HG03521 (cell line): Measurements from ENCODE around the gene WNT3A.

Source experiments
- ATAC-seq: cut with Tn5 transposase; IDR thresholded peaks from one replicate; pipeline ENCODE4 v1.9.1; 2021; ENCODE audit warnings: mild to moderate bottlenecking, moderate library complexity; ENCODE audit not compliant: unreplicated experiment

Gene WNT3A

GRCh38 chr1:228030451-228031201, 23.8 kb downstream of the WNT3A start:
- ATAC-seq = no peak

DNA sequence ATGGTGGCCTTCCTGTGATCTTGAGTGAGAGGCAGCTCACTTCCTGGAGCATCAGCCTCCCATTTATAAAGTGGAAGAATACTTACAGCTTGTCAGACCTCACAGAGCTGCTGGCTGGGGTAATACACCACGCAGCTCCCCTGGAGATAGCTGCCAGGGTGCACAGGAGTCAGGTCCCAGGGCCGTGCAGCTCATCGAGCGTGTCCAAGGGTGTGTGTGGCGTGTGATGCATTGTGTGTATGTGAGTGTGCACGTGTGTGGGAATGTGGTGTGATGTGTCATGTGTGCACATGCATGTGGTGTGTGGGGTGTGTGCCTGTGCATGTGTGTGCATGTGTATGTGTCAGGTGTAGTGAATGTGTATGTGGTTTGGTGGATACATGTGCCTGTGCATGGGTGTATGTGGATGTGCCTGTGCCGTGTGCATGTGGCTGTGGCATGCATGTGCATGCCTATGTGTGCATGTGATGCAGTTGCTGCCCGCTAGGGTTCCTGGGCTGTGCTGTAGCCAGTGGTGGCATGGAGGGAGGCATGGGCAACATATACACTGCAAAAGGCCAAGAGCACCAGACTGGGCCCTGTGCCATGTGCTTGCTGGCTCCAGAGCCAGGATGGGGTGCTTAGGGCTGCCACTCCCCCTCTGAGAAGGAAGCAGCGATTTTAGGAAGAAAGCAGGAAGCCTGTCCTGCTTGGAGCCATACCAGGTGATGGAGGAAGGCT, 24.6 kb downstream of the WNT3A start:
- no peak for ATAC-seq

GRCh38 chr1:228032041-228032440, 25.2 kb downstream of the WNT3A start:
- ATAC-seq = no peak

DNA sequence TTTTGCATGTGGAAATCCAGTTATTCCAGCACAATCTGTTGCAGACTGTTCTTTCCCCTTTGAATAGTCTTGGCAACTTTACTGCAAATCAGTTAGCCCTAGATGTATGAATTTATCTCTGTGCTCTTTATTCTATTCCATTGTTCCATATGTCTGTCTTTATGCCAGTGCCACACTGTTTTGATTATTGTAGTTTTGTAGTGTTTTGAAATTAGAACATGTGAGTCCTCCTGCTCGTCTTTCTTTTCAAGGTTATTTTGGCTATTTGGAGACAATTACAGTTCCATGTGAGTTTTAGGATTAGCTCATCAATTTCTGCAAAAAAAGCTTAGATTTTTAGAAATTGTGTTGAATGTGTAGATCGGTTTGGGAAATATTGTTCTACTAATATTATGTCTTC, 26.6 kb downstream of the WNT3A start:
- ATAC-seq = no peak

- no peak for ATAC-seq
Observed at GRCh38 chr1:228034954-228035837, 28.4 kb downstream of the WNT3A start.

DNA sequence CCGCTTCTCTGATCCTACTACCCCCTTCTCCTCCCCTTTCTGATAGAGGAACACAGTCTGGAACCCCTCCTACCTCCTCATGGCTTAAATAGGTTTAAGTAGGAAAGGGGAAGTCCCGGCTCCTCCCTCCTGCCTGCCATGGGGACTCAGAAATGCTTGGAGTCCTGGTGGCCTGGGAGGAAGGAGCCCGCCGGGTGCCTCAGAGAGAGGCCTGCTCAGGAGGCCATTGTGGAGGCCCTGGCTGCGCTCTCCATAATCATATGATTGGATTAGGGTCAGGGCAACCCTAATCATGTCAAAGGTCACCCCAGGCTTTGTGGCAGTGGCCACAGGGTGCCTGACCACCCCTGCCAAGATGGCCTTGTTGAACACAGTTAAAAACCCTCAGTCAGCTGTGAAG, 29.0 kb downstream of the WNT3A start:
- ATAC-seq = no peak

GRCh38 chr1:228036701-228037231, 30.0 kb downstream of the WNT3A start:
- no peak for ATAC-seq

DNA sequence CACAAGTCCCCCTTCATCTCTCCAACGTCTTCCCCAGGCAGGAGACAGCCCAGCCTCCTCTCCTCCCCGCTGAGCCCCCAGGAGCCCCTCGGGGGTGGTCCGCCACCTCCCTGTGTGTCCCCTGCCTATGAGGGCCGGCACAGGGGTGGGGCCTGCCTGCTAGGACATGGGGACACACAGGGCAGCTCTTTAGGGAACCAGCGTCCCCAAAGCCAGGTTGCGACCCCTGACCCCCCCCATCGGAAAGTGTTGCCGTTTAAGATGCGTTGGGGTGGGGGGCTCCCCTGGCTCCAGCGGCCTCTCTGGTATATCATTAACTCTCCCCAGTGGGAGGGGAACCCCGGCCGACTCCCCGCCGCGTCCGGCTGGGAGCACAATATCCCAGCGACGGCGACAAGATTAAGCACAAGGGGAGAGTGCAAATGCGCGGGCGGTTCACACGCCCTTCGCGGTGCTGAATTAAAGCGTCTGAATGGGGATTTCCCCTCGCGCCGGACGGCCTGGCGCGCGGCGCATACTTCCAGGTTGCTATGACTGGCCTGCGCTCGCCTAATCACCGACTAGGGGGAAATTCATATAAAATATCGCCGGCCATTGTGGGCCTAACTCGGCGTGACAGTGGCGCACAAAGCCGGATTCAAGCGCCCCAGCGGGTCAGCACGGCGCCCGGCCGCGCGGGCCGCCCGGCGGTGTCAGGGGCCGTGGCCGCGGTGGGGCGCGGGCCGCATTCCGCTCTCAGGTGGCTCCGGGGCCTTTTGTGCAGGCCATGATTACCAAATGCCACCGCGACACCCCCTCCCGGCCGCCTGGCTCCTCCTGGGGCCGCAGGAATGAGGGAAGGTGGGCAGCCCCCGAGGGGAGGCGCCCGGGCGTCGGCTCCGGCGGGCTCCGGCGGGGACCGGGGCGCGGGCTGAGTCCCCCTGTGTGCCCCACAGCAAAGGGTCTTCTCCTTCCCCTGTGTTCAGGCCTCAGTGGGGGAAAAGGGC, 30.9 kb downstream of the WNT3A start:
- ATAC-seq = peak; percentile 72

DNA sequence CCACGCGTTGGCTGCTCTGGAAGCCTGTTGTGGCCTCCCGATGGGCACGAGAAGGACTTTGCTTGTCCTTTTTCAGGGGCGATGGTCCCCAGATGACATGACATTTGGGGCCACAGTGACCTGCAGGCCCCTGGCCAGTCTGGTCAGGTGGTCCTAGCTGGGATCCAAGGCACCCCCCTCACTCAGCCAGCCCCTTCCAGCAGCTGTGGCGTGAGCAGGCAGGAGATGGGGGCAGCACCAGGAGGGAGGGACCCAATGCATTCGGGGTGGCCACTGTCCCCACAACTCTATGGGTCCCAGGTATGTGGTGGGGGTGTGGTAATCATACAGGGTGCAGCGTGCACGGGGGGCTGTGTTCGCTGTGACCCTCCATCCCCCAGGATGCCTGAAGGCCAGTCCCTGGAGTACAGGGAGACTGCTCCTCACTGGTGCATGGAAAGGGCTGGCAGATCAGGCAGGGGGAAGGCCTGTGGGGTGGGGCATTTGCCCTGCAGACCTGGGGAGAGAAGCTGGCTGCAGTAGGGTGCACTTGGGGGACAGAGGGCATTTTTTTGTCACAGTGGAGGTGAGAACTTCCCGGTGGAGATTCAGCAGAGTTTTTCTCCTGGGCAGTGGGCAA, 31.7 kb downstream of the WNT3A start:
- no peak for ATAC-seq

DNA sequence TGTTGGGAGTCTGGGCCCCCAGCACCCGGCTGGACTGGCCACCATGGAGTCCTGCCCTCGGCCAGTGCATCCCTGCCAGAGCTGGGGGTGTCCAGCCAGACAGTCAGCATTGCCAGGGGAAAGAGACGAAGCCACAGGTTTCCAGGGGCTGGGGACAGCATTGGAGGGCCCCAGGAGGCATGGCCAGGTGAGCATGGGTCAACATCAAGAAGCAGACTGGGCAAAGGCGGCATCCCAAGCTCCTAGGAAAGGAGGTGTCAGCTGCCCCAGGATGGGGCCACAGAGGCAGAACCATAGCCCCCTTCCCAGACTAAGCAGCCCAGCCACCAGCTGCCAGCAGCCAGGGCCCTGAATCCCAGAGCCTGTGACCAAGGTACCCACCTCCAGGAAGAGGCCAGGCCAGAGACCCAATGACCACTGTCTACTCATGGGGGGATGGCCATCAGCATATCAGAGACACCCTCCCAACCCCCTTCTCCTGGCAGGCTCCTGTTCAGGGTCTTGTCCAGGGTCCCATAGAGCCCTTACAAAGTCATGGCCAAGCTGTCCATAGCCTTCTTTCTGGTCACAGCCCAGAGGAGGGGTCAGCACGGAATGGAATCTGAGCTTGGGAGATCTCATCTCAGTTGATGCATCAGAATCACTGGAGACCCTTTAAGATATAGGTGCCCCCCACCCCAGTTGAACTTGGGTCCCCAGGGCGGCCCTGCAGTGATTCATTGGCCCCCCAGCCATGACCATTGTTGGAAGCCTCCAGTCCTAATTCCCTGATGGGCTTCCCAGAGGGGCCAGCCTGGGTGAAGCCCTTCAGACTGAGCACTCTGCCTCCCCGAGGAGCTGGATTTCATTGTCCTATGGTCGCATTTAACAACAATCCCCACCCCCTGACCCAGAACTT, 32.5 kb downstream of the WNT3A start:
- ATAC-seq = no peak

- ATAC-seq = no peak
Observed at GRCh38 chr1:228039986-228040385, 33.2 kb downstream of the WNT3A start.

DNA sequence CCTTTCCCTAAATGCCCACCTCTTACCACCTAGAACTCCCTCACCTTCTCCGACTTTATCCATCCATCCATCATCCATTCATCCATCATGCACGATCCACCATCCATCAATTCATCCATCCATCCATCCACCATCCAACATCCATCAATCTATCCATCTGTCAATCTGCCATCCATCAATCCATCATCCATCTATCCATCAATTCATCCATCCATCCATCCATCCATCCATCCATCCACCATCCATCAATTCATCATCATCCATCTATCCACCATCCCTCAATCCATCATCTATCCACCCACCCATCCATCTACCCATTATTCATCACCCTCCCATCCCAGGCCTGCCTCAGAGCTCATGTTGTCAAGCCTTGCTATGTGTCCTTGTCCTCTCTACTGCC, 34.5 kb downstream of the WNT3A start:
- no peak for ATAC-seq

GRCh38 chr1:228042508-228042907, 35.7 kb downstream of the WNT3A start:
- no peak for ATAC-seq

- no peak for ATAC-seq
Observed at GRCh38 chr1:228043281-228043848, 36.6 kb downstream of the WNT3A start.

DNA sequence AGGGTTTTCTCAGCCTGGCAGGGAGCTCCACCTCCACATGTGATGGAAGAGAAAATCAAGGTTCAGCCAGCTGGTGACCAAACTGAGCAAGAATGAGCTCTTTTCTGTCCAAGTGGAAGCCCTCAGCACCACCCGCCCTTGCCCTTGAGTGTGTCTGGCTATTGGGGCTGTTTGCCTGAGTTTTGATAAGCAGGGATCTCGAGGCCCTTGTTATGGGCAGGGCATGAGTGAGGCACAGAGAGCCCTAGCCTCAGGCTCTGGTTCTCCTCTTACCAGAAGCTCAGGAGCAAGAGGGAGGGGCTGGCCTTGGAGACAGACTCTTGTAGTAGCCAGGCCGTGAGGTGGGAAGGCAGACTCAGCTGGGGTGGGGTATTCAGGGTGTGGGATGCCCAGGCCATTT, 38.2 kb downstream of the WNT3A start:
- no peak for ATAC-seq

DNA sequence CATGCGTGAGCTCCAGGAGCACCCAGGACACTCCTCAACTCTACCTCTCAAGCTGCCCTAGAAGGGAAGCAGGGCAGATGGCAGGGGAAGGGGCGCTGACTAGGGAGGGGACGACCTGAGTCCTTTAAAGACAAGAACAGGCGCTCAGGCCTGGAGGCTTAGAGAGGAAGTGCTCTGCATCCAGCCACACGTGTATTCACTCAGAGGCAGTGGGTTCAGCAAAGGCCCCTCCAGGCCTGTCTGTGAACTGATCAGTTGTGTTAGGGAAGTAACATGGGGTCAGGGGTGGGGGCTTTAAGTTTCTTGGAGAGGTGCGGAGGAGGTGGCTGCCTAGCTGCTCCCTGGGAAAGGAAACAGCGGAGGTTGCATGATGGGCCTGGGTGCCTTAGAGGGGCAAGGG, 38.6 kb downstream of the WNT3A start:
- ATAC-seq = no peak

DNA sequence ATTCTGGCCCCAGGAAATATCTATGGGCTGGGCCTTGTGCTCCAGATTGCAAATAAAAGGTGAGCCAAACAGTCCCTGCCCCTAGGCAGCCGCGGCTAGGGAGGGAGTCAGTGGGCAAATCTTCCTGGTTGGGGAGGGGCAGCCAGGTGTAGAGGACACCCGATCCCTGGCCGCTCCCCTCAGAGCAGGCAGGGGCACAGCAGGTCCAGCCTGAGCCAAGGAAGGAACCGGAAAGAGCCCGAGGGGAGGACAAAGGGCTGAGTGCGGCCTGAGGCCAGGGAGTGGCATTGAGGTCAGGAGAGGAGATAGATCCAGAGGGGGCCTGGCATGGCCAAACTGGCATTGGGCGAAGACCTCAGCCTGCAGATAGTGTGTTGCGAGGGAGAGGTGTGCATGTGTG, 39.1 kb downstream of the WNT3A start:
- no peak for ATAC-seq

DNA sequence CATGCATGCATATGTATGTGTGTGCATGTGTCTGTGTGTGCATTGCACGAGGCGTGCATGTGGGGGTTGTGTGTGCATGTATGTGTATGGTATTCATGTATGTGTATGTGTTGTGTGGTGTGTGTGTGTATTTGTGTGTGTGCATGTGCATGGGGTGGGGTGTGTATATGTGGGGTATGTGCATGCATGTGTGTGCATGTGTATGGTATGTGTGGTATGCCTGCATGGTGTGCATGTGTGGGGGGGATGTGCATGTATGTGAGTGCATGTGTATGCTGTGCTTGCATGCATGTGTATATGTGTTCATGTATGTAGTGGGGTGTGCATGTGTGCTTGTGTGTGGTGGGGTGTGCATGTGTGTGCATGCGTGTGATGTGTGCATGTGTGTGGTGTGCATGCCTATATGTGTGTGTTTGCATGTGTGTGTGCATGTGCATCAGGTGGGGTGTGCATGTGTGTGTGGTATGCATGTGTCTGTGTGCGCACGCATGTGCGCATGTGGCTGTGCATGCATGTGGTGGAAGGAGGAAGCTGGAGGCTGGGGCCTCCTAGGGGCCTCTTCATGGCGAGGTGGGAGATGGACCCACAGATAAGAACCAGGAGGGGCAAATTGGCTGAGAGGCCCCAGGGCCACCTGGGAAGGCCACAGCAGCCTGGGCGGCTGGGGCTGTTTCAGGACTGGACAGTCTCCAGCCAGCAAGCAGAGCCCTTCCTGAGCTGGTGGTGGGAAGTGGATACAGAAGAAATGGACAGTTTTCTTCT, 39.8 kb downstream of the WNT3A start:
- ATAC-seq = no peak
